GM19193 (cell line): Measurements from ENCODE around the gene MESD.

Experiments
- POLR2A ChIP-seq: IDR thresholded peaks from 4 replicates; pipeline ENCODE4 v1.6.1; 2011; ENCODE audit not compliant: insufficient read depth, insufficient read length; ENCODE audit errors: extremely low read depth

Gene MESD

DNA sequence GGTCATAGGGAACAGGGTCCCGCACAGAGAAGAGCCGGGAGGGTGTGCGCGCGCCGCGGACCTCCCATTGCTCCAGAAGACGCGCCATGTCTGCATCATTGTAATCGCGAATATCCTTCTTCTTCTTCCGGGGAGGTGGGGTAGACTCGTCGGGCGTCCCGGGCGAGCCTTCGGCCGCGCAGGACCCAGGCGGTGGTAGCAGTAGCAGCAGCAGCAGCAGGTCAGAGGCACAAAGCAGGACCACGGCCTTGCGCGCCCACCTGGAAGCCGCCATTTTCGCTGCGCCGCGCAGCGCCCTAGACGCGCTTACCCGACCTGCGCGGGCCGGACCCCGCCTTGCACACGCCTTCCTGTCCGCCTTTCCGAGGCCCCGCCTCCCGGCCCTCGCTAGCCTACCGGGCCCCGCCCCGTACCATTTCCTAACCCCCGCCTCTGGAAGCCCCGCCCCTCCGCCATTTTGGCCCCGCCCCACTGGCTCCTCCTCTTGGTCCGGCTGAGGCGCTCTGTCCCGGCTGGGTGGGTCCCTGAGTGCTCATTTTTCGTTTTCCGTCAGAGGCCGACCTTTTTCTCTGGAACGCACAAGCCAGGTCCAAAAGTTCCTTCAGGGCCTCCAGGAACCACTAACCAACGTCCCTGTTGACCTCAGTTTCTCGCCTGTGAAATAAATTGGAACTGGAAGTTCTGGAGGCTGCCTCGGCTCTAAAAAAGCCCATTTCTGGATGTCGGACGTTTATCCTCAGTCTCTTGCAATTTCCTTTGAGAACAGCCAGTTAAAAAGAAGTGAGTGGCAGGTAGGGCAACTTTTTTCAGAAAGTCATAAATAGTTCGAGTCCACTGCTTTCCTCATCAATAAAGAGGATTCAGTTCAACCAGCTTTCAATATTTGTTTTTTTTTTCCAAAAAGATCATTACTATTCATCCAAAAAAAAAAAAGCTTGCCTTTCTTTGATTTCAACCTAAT is at the start of gene MESD:
Gene MESD, minus strand, starts transcription at position 302 of the 961 bp plus-strand sequence. Its CDS starts 28 bp downstream, at position 274.
- peak; percentile 96 for TF ChIP-seq POLR2A

DNA sequence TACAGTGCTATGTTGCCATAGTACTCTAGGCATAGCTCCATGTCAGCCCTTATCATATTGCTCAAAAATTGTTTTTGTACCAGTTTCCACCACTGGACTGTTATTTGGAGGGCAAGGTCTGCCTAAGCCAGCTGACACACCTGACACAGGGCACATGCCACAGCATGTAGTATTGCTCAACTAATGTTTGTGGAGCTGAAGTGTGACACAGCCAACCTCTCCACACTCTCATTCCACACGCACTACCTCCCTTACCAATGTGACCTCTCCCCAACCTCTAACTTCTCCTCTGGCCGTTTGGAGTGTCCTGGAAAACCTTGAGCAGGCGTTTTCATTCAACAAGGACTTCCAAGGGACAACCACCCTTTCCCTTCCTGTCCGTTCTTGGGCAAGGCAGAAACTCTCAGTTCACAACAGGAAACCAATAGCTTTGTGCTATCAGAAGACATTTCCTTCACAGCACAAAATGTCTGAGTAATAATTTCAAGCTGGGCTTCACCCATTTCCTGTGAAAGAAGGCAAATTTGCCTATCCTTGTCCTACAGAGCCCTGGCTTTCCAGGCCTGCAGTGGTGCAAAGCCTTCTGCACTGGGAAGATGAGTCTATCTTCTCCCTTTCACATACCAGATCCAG is 49.5 kb upstream of the MESD start:
- no peak for TF ChIP-seq POLR2A

DNA sequence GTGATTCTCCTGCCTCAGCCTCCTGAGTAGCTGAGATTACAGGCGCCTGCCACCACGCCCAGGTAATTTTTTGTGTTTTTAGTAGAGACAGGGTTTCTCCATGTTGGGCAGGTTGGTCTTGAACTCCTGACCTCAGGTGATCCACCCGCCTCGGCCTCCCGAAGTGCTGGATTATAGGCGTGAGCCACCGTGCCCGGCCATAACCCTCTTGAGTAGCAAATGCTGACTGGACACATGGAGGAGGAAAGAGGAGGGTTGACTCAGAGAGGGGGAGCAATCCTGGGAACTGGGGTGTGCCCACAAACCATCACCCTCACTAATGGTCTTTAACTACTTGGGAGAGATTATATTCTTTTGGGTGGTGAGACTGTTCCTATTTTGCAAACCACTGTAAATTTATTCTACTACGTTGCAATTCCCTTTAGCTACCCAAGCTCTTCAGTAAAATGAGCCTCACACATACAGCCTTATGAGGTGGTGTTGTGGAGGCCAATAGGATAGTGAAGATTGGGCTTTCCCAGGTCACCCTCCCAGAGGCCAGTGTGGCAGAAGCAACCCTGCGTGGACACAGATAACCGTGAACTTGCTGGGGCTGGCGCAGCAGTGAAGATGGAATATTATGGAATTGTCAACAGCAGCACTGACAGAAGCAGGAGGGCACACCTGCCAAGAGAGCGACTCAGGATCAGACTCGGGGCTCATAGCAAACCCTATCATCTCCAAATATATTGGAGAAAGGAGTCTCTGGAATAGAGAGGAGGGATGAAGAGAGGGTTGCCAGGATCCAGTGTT is 48.5 kb upstream of the MESD start:
- no peak for TF ChIP-seq POLR2A

DNA sequence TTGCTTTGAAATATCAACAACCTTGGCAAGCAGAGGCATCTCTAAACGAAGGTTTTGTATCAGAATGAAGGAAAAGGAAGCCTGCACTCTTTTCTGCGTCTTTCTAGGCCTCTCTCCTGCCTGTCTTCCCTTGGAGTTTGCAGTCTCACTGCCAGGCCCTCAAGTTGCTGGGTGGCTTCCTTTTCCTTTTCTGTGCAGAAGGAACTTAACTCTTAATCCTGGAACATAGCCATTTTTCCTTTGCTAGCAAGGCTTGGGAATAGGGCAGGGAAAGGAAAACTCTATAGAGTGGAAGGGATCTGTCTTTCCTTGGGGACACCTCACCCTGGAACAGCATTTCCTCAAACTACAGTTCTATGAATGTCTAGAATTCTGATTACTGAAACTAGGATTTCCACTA is 43.9 kb upstream of the MESD start:
- no peak for TF ChIP-seq POLR2A

DNA sequence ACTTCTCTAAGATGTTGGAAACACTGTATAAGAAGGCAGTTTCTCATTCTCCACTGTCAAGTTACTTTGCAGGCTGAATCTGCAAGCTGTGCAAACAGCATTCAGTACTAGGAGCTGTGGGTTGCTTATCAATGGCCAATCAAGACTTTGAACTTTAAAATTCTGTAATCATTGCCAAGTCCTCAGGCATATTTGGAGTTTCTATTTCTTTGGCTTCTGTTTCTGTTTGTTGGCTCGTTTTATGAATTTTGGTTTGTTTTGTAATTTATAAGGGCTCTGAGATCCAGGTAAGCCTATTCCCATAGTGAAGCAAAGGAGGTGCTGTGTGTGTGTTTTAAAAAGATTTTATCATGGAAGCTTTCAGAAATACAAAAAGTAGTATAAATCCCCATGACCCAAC is 43.2 kb upstream of the MESD start:
- no peak for TF ChIP-seq POLR2A

DNA sequence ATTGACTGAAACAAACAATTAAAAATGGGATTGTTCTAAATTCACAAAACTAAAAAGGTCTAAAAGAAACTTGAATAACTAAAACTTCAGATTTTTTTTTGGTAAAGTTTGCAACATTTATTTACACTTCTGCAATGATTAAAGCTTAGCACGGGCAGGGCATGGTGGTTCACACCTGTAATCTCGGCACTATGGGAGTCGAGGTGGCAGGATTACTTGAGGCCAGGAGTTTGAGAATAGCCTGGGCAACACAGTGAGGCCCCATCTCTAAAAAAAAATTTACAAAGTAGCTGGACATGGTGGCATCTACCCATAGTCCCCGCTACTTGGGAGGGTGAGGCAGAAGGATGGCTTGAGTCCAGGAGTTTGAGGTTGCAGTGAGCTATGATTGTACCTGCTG is 42.7 kb upstream of the MESD start:
- TF ChIP-seq POLR2A, result no peak

DNA sequence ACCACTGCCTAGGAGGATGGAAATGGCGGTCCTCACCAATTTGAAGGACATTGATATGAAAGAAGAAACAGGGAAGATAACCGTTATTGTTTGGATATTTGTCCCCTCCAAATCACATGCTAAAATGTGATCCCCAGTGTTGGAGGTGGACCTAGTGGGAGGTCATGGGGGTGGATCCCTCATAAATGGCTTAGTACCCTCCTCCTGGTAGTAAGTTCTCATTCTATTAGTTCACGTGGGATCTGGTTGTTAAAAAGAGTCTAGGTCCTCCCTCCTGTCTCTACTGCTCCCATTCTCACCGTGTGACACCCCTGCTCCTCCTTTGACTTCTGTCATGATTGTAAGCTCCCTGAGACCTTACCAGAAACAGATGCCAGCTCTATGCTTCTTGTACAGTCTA is 41.6 kb upstream of the MESD start:
- no peak for TF ChIP-seq POLR2A

DNA sequence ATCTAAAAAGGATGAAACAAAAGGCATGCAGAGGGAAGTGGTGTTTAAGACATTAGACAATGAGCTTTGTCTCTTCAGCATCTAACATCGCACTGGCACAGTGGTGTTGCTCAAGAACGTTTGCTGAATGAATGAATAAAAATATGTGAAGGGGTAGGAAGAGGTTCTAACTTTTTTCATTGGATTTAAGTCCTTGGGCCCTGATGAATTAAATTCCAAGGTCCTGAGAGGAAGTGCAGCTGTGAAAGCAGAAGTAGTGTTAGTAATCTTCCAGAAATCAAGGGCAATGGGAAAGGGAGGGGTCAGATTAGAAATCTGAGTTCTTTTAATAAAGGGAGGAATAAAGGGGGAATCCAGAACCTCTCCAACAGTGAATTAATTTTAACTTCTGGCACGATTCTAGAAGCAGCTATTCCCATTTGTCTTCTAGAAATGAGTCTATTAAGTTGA is 40.7 kb upstream of the MESD start:
- TF ChIP-seq POLR2A, result no peak

DNA sequence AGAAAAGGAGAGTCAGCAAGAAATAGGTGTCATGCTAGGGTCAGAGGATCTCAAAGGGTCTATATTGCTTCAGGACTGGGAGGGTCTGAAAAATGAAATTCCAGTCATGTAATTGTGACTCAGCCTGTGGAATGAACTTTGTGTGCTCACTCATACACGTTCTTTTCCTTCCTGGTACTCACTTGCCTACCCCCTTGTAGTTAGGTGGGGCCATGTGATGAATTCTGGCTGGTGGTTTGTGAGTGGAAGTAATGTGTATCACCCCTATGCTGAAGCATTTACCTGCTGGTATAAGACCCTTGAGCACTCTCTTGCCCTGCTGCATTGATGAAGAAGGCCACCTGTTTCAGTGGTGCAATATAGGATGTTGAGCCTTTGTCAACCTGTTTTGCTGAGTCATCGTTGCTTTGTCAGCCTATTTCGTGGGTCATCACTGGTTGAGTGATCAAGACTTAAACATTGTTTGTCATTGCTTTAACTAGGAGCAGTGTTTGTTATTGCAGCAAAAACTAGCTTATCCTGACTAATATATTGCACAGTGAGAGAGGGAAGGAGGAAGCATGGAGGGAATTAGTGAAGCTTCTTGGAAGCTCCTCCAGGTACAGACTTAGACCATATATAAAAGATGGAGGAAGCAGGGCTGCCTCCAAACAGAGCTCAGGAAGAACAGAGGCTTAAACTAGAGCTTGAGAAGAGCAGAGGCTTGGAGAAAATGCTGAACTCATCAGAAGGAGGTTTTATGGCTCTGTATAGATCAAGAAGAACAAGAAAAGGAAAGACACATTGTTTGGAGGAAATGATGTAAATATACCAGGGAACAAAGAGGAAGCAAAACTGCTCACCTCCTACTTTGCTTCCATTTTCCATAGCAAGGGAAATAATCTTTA is 40.0 kb upstream of the MESD start:
- no peak for TF ChIP-seq POLR2A

DNA sequence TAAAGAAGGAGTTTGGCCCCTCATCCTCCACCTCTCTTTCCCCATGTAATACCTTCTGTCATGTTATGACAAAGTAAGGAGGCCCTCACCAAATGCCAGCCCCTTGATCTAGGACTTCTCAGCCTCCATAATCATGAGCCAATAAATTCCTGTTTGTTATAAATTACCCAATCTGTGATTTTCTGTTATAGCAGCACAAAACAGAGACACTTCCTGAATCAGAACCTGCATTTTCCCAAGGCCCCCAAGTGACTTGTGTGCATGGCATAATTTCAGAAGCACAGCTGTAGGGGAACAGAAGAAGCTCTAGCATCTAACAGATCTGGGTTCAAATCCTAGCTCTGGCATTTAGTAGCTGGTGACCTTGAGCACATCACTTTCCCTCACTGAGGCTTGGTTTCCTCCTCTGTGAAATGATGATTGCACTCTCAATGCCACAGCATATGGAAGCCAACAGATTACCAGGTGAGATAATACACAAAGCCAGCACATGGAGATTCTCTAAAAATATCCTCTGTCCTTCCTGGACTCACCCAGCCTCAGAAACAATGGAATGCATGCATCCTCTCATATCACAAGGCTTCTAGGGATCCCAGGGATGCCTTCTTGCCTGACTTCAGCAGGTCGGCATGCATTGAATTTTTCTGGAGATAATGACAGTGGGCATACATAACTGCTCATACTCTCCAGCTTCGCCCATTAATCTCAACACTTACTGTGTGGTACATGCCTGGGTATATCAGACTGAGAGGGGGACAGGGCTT is 37.4 kb upstream of the MESD start:
- TF ChIP-seq POLR2A, result no peak

DNA sequence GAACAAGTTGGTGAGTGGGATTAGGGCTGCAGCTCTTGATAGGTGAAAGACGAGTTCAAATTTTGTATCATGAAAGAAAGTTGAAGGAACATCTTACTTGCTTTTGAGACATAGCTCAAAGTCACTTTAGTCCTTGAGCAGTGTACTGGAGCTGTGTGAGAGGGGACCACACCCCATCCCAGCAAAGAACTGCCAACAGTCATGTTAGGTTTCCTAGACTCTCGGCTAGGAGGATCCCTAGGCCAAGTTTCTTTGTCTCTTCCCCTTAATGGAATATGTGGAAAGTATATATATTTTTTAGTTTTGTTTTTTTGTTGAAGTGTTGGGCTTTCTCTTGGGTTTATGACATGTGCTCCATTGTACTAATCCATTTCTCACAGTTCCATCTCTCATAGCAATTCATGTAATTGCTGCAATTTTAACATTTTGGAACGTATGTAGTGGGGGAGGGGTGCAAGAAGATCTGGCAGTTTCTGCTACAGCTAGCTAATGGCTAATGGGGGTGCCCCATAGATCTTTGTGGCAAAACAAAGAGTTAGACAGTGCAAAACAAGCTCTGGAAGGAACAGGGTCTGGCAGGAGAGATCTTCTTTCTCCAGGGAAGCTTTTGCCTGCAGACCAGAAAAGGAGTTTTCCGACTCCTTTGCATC is 36.2 kb upstream of the MESD start:
- TF ChIP-seq POLR2A, result no peak

DNA sequence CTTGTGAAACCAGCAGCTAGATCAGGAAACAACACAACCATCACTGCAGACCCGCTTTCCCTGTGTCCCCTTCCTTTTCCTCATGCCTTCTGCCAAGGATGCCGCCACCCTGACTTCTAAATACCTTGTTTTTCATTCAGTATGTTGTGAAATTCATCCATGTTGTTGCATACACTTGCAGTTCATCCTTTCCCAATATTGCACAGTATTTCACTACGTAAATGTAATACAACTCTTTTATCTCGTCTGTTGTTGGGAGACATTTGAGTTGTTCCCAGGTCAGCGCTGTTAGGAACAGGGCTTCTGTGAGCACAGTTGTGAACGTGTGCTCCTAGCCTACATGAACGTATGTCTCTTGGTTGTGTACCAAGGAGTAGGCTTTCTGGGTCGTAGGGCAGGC is 35.3 kb upstream of the MESD start:
- TF ChIP-seq POLR2A, result no peak

DNA sequence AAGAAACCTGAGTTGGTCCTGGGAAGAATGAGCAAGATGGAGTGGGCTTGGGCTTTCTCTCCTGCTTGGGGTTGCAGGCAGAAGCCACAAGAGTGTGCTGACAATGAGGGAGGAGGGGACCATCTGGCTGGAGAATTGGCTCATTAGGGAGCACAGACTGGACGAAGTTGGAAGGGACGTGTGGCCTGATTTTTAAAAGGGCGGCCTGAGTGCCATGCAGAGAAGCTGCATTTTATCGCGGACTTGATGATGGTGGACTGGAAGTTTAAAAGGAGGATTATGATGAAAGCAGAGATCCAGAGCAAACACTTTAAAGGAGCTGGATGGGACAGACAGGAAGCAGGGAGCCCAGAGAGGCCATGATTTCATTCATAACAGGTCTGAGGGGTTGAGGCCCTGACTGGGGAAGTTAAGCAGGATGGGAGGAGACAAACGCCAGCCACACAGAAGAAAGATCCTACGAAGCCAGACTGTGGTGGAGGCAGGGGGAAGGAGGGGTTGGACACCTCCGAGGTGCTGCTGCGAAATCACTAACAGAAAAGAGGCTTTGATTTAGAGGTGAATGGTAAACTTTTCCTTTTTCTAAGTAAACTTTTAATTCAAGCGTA is 34.8 kb upstream of the MESD start:
- TF ChIP-seq POLR2A, result no peak
